ENCODE measurements around the gene ANKDD1A.

The ANKDD1A gene

GRCh38 chr15:64893481-64894394 lies 18.0 kb upstream of the ANKDD1A start:
- no peaks in the 10 kb centered on the region for H3K36me3 Mint-ChIP-seq (ENCODE audit: low read depth)
- H3K4me1 Mint-ChIP-seq = peaks cover 48% of the 10 kb centered on the region
- TF ChIP-seq, protein P1, sequence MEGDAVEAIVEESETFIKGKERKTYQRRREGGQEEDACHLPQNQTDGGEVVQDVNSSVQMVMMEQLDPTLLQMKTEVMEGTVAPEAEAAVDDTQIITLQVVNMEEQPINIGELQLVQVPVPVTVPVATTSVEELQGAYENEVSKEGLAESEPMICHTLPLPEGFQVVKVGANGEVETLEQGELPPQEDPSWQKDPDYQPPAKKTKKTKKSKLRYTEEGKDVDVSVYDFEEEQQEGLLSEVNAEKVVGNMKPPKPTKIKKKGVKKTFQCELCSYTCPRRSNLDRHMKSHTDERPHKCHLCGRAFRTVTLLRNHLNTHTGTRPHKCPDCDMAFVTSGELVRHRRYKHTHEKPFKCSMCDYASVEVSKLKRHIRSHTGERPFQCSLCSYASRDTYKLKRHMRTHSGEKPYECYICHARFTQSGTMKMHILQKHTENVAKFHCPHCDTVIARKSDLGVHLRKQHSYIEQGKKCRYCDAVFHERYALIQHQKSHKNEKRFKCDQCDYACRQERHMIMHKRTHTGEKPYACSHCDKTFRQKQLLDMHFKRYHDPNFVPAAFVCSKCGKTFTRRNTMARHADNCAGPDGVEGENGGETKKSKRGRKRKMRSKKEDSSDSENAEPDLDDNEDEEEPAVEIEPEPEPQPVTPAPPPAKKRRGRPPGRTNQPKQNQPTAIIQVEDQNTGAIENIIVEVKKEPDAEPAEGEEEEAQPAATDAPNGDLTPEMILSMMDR (IDR thresholded peaks at IDR 0.05; ENCODE audit: unreplicated experiment in 3 of 3) = no peak
- peak overlapping the region; percentile 83 to 87 (median 84) for H3K4me3 Mint-ChIP-seq
- no peaks in the 10 kb centered on the region for H3K9me3 Mint-ChIP-seq
- H3K27me3 Mint-ChIP-seq (ENCODE audit: low read depth) = no peaks in the 10 kb centered on the region
- H3K27ac Mint-ChIP-seq = peak overlapping the region; percentile 96 to 98 (median 97)

GRCh38 chr15:64894395-64895056 lies 17.2 kb upstream of the ANKDD1A start:
- no peaks in the 10 kb centered on the region for H3K36me3 Mint-ChIP-seq (ENCODE audit: low read depth)
- H3K27ac Mint-ChIP-seq = peak overlapping the region; percentile 96 to 98 (median 97)
- H3K4me3 Mint-ChIP-seq = peak overlapping the region; percentile 83 to 87 (median 84)
- no peaks in the 10 kb centered on the region for H3K27me3 Mint-ChIP-seq (ENCODE audit: low read depth)
- peaks cover 48% of the 10 kb centered on the region for H3K4me1 Mint-ChIP-seq
- no peaks in the 10 kb centered on the region for H3K9me3 Mint-ChIP-seq
- TF ChIP-seq, protein P1 (IDR thresholded peaks at IDR 0.05; ENCODE audit: unreplicated experiment in 3 of 3) = no peak

GRCh38 chr15:64895285-64896065 lies 16.2 kb upstream of the ANKDD1A start:
- no peaks in the 10 kb centered on the region for H3K36me3 Mint-ChIP-seq (ENCODE audit: low read depth)
- peak overlapping the region; percentile 69 to 84 (median 83) for H3K4me3 Mint-ChIP-seq
- no peaks in the 10 kb centered on the region for H3K27me3 Mint-ChIP-seq (ENCODE audit: low read depth)
- peak overlapping the region; percentile 96 to 98 (median 97) for H3K27ac Mint-ChIP-seq
- peaks cover 48% of the 10 kb centered on the region for H3K4me1 Mint-ChIP-seq
- H3K9me3 Mint-ChIP-seq = no peaks in the 10 kb centered on the region
- TF ChIP-seq, protein P1 (IDR thresholded peaks at IDR 0.05; ENCODE audit: unreplicated experiment in 3 of 3) = no peak

- Mint-ChIP-seq H3K4me1 (peaks cover 48% of the 10 kb centered on the region), H3K9me3 (peaks cover 6% of the 10 kb centered on the region), H3K27ac (peak overlapping the region; percentile 96 to 98 (median 97)), H3K27me3 (ENCODE audit: low read depth) (no peaks in the 10 kb centered on the region), H3K4me3 (peak overlapping the region; percentile 12 to 83 (median 15)), H3K36me3 (ENCODE audit: low read depth) (no peaks in the 10 kb centered on the region)
- TF ChIP-seq, protein P1 (IDR thresholded peaks at IDR 0.05; ENCODE audit: unreplicated experiment in 3 of 3) = no peak
Measured at GRCh38 chr15:64896371-64897069, 15.2 kb upstream of the ANKDD1A start.

DNA sequence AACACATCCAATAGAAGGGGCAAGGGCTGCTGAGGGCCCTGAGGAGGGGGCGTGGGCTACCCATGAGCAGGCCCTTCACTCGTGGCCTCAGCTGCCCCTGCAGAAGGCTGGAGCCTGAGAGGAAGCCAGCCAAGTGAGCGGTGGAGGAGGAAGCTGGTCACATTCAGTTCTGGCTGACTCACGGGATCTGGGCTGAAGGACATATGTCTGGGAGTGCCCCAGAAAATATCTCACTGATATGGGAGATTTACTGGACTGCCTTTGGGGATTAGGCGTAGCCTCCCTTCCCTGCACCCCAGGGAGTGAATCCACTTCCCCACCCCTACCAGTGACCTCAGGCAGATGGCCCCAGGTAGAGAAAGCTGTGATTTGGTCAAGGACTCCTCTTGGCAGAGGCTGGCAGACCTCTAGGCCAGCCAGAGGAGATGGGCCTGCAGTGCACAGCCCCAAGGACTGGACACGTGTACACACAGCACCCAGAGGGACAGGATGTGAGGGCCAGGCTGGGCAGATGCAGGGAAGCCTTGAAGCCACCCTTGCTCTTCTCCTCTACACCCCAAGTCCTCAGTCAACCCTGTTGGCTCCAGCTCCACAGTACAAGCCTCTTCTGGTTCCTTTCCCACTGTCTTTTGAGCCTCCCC lies 14.2 kb upstream of the ANKDD1A start:
- TF ChIP-seq, protein P1 (IDR thresholded peaks at IDR 0.05; ENCODE audit: unreplicated experiment in 3 of 3) = no peak
- H3K4me3 Mint-ChIP-seq = no peak overlapping the region

More for the DNA sequence above, 14.2 kb upstream of the ANKDD1A start:
- peaks cover 6% of the 10 kb centered on the region for H3K9me3 Mint-ChIP-seq
- no peaks in the 10 kb centered on the region for H3K36me3 Mint-ChIP-seq (ENCODE audit: low read depth)
- peak overlapping the region; percentile 69 to 96 (median 74) for H3K27ac Mint-ChIP-seq
- H3K4me1 Mint-ChIP-seq = peaks cover 44% of the 10 kb centered on the region
- H3K27me3 Mint-ChIP-seq (ENCODE audit: low read depth) = no peaks in the 10 kb centered on the region
